ENCODE measurements around the gene TNS3.

Gene TNS3

DNA sequence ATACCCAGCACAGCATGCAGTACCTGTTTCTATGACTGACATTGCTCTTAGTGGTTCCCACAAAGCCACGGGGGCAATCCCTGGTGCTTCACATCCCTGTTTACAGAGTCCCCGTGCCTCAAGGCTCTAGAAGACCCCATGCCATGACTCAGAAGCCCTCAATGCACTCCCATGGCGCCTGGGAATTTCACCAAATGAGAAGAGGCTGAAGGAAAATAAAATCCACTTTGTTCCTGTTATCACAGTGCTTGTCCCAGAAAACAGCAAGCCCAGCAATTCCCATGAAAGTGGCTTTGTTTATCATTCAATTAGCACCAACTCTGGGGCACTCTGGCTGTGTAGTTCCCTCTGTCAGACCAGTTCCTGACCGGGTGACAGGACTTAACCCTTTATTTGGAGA lies 268.3 kb downstream of the TNS3 start:
- H3K4me3 ChIP-seq (ENCODE audit: insufficient read depth in 1 of 2, low read depth in 1 of 2, low read length in 2 of 2), result no peak overlapping the region
- peak; percentile 52 for DNase-seq
- H3K14ac ChIP-seq (ENCODE audit: low read length in 2 of 2), result no peak overlapping the region
- H3K4me1 ChIP-seq (ENCODE audit: control insufficient read depth, insufficient read depth, low read depth, low read length), result peaks cover 14% of the 10 kb centered on the region
- 31% methylated on average over 4 of the region's 4 CpGs for whole genome bisulfite sequencing
- no peak overlapping the region for H3K4me2 ChIP-seq (ENCODE audit: low read length, poor library complexity, severe bottlenecking)
- peak overlapping the region in 1 of 2 experiments; percentile 0 for H3K23ac ChIP-seq (ENCODE audit: low read length in 2 of 2)
- H2BK120ac ChIP-seq (ENCODE audit: low read depth, low read length), result no peak overlapping the region
- peak overlapping the region; percentile 6 to 98 for H3K18ac ChIP-seq (ENCODE audit: low read depth in 1 of 2, low read length in 2 of 2)
- peaks cover 3% of the 10 kb centered on the region for H3K9me3 ChIP-seq (ENCODE audit: control insufficient read depth, low read length)
- no peak overlapping the region for H2AK5ac ChIP-seq (ENCODE audit: low read length, severe bottlenecking)
- H4K8ac ChIP-seq (ENCODE audit: low read length), result no peak overlapping the region
- no peak overlapping the region for H2AFZ ChIP-seq (ENCODE audit: low read depth, low read length)
- no peak overlapping the region for H4K91ac ChIP-seq (ENCODE audit: low read length)
- H3K4ac ChIP-seq (ENCODE audit: low read depth in 1 of 2, low read length in 2 of 2), result no peak overlapping the region
- H3K9ac ChIP-seq (ENCODE audit: low read length), result no peak overlapping the region
- H3K36me3 ChIP-seq (ENCODE audit: control insufficient read depth in 1 of 2, insufficient read depth in 2 of 2, low read depth in 1 of 2, low read length in 2 of 2), result peaks cover 0 to 26% of the 10 kb centered on the region in 2 experiments
- no peak overlapping the region for H2BK5ac ChIP-seq (ENCODE audit: low read depth, low read length, poor library complexity, severe bottlenecking)
- H2BK15ac ChIP-seq (ENCODE audit: low read depth, poor library complexity, severe bottlenecking), result no peak overlapping the region
- H2BK12ac ChIP-seq (ENCODE audit: low read length in 2 of 2), result peak overlapping the region in 1 of 2 experiments; percentile 75
- H3K27me3 ChIP-seq (ENCODE audit: control insufficient read depth in 1 of 2, insufficient read depth in 1 of 2, low read length in 2 of 2), result no peaks in the 10 kb centered on the region
- peaks cover 19% of the 10 kb centered on the region for H3K79me1 ChIP-seq (replicated peaks; ENCODE audit: low read length, poor library complexity, severe bottlenecking)
- no peak overlapping the region for H3K27ac ChIP-seq (ENCODE audit: low read length, poor library complexity, severe bottlenecking)

GRCh38 chr7:47311891-47312290 lies 270.0 kb downstream of the TNS3 start:
- peaks cover 0 to 21% of the 10 kb centered on the region in 2 experiments for H3K36me3 ChIP-seq (ENCODE audit: control insufficient read depth in 1 of 2, insufficient read depth in 2 of 2, low read depth in 1 of 2, low read length in 2 of 2)
- H3K4me3 ChIP-seq (ENCODE audit: insufficient read depth in 1 of 2, low read depth in 1 of 2, low read length in 2 of 2), result no peak overlapping the region
- no peak overlapping the region for H4K91ac ChIP-seq (ENCODE audit: low read length)
- H3K14ac ChIP-seq (ENCODE audit: low read length in 2 of 2), result no peak overlapping the region
- H3K79me1 ChIP-seq (replicated peaks; ENCODE audit: low read length, poor library complexity, severe bottlenecking), result peaks cover 17% of the 10 kb centered on the region
- 100% methylated on average over 4 of the region's 4 CpGs for WGBS
- no peak overlapping the region for H2AK5ac ChIP-seq (ENCODE audit: low read length, severe bottlenecking)
- no peak overlapping the region for H2BK120ac ChIP-seq (ENCODE audit: low read depth, low read length)
- H3K27me3 ChIP-seq (ENCODE audit: control insufficient read depth in 1 of 2, insufficient read depth in 1 of 2, low read length in 2 of 2), result no peaks in the 10 kb centered on the region
- no peak for DNase-seq
- H2AFZ ChIP-seq (ENCODE audit: low read depth, low read length), result no peak overlapping the region
- no peak overlapping the region for H3K4ac ChIP-seq (ENCODE audit: low read depth in 1 of 2, low read length in 2 of 2)
- peak overlapping the region in 1 of 2 experiments; percentile 74 for H3K18ac ChIP-seq (ENCODE audit: low read depth in 1 of 2, low read length in 2 of 2)
- no peak overlapping the region for H3K27ac ChIP-seq (ENCODE audit: low read length, poor library complexity, severe bottlenecking)
- H3K23ac ChIP-seq (ENCODE audit: low read length in 2 of 2), result no peak overlapping the region
- no peak overlapping the region for H2BK5ac ChIP-seq (ENCODE audit: low read depth, low read length, poor library complexity, severe bottlenecking)
- H3K9me3 ChIP-seq (ENCODE audit: control insufficient read depth, low read length), result peaks cover 3% of the 10 kb centered on the region
- H4K8ac ChIP-seq (ENCODE audit: low read length), result no peak overlapping the region
- peaks cover 14% of the 10 kb centered on the region for H3K4me1 ChIP-seq (ENCODE audit: control insufficient read depth, insufficient read depth, low read depth, low read length)
- no peak overlapping the region for H2BK15ac ChIP-seq (ENCODE audit: low read depth, poor library complexity, severe bottlenecking)
- H3K4me2 ChIP-seq (ENCODE audit: low read length, poor library complexity, severe bottlenecking), result no peak overlapping the region
- no peak overlapping the region for H3K9ac ChIP-seq (ENCODE audit: low read length)
- H2BK12ac ChIP-seq (ENCODE audit: low read length in 2 of 2), result no peak overlapping the region

DNA sequence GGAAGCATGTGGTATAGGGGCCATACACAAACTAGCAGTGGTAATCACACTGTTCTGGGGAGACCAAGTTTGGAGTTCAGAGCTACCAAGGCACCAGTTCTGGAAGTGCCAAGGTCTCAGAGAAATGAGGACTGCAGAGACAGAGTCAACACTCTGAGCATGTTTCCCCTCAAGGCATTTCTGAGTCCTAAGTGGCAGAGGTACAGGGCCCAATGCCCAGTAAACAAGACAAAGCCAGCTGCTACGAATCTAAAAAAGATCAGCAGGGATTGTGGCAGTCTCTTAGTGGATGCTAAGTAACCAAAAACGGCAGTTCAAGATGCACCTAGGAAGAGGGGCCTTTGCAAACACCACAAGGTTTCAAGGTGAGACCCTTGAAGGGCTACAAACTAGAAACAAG lies 271.9 kb downstream of the TNS3 start:
- Histone ChIP-seq H3K4me1 (ENCODE audit: control insufficient read depth, insufficient read depth, low read depth, low read length) (peaks cover 16% of the 10 kb centered on the region), H3K18ac (ENCODE audit: low read depth in 1 of 2, low read length in 2 of 2) (peak overlapping the region in 1 of 2 experiments; percentile 49), H3K14ac (ENCODE audit: low read length in 2 of 2) (no peak overlapping the region), H2BK15ac (ENCODE audit: low read depth, poor library complexity, severe bottlenecking) (no peak overlapping the region), H3K4me3 (ENCODE audit: insufficient read depth in 1 of 2, low read depth in 1 of 2, low read length in 2 of 2) (no peak overlapping the region), H4K91ac (ENCODE audit: low read length) (no peak overlapping the region), H2AFZ (ENCODE audit: low read depth, low read length) (no peak overlapping the region), H2AK5ac (ENCODE audit: low read length, severe bottlenecking) (no peak overlapping the region), H3K4ac (ENCODE audit: low read depth in 1 of 2, low read length in 2 of 2) (no peak overlapping the region), H3K79me1 (replicated peaks; ENCODE audit: low read length, poor library complexity, severe bottlenecking) (peaks cover 18% of the 10 kb centered on the region), H3K27me3 (ENCODE audit: control insufficient read depth in 1 of 2, insufficient read depth in 1 of 2, low read length in 2 of 2) (no peaks in the 10 kb centered on the region), H2BK5ac (ENCODE audit: low read depth, low read length, poor library complexity, severe bottlenecking) (no peak overlapping the region), H2BK120ac (ENCODE audit: low read depth, low read length) (no peak overlapping the region), H4K8ac (ENCODE audit: low read length) (peak overlapping the region; percentile 55), H3K9me3 (ENCODE audit: control insufficient read depth, low read length) (peaks cover 3% of the 10 kb centered on the region), H2BK12ac (ENCODE audit: low read length in 2 of 2) (no peak overlapping the region), H3K23ac (ENCODE audit: low read length in 2 of 2) (no peak overlapping the region), H3K36me3 (ENCODE audit: control insufficient read depth in 1 of 2, insufficient read depth in 2 of 2, low read depth in 1 of 2, low read length in 2 of 2) (peaks cover 0 to 24% of the 10 kb centered on the region in 2 experiments), H3K27ac (ENCODE audit: low read length, poor library complexity, severe bottlenecking) (no peak overlapping the region), H3K4me2 (ENCODE audit: low read length, poor library complexity, severe bottlenecking) (no peak overlapping the region), H3K9ac (ENCODE audit: low read length) (no peak overlapping the region)
- no peak for DNase-seq
- WGBS, result 96% methylated on average over 2 of the region's 2 CpGs

DNA sequence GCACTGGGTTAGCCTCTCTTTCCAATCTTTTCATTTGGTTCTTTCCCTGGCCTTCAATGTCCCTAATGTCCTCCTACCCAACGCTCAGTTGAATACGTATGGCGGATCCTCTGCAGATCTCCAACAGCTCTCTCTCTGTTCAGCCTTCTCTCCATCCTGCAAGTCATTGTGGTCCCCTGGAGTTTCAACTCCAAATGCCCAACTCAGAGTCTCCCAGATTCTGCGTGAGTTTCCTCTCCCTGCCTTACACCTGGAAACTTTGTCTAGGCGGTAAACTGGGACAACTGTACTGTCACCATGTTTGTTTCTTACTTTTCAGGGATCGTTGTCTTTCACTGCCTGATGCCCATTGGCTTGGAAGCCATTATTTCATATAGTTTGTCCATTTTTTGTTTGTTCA lies 273.1 kb downstream of the TNS3 start:
- Histone ChIP-seq H3K14ac (ENCODE audit: low read length in 2 of 2) (no peak overlapping the region), H3K23ac (ENCODE audit: low read length in 2 of 2) (no peak overlapping the region), H2BK120ac (ENCODE audit: low read depth, low read length) (no peak overlapping the region), H3K9me3 (ENCODE audit: control insufficient read depth, low read length) (peaks cover 3% of the 10 kb centered on the region), H3K4ac (ENCODE audit: low read depth in 1 of 2, low read length in 2 of 2) (no peak overlapping the region), H3K36me3 (ENCODE audit: control insufficient read depth in 1 of 2, insufficient read depth in 2 of 2, low read depth in 1 of 2, low read length in 2 of 2) (peaks cover 0 to 21% of the 10 kb centered on the region in 2 experiments), H4K8ac (ENCODE audit: low read length) (no peak overlapping the region), H3K4me1 (ENCODE audit: control insufficient read depth, insufficient read depth, low read depth, low read length) (peaks cover 6% of the 10 kb centered on the region), H2BK12ac (ENCODE audit: low read length in 2 of 2) (no peak overlapping the region), H2BK15ac (ENCODE audit: low read depth, poor library complexity, severe bottlenecking) (no peak overlapping the region), H3K9ac (ENCODE audit: low read length) (no peak overlapping the region), H3K79me1 (replicated peaks; ENCODE audit: low read length, poor library complexity, severe bottlenecking) (peaks cover 20% of the 10 kb centered on the region), H3K18ac (ENCODE audit: low read depth in 1 of 2, low read length in 2 of 2) (no peak overlapping the region), H2AK5ac (ENCODE audit: low read length, severe bottlenecking) (no peak overlapping the region), H4K91ac (ENCODE audit: low read length) (no peak overlapping the region), H3K27ac (ENCODE audit: low read length, poor library complexity, severe bottlenecking) (no peak overlapping the region), H3K27me3 (ENCODE audit: control insufficient read depth in 1 of 2, insufficient read depth in 1 of 2, low read length in 2 of 2) (no peaks in the 10 kb centered on the region), H2AFZ (ENCODE audit: low read depth, low read length) (no peak overlapping the region), H3K4me3 (ENCODE audit: insufficient read depth in 1 of 2, low read depth in 1 of 2, low read length in 2 of 2) (no peak overlapping the region), H3K4me2 (ENCODE audit: low read length, poor library complexity, severe bottlenecking) (no peak overlapping the region), H2BK5ac (ENCODE audit: low read depth, low read length, poor library complexity, severe bottlenecking) (no peak overlapping the region)
- DNase-seq, result no peak
- WGBS, result 99% methylated on average over 6 of the region's 6 CpGs

Measured in mesenchymal stem cell (in vitro differentiated cells and primary cell).